Stimulated activated CD4-positive, alpha-beta T cell treated with anti-CD3 and anti-CD28 coated beads, TNF-alpha, amount 100 ng/mL, for 4 hours (primary cell): ENCODE data around the gene RIPK1.
"Not testable (repeated sequence)": the region's sequence is repeated elsewhere in the genome, so short reads cannot be mapped to it uniquely, and the experiment has no call there.

Experiments used
- DNase-seq, 3 experiments: peaks; one replicate each; pipeline ENCODE4 v3.0.0-alpha.2; 2020; ENCODE audit warnings: low read depth in 3 of 3

RIPK1 gene

GRCh38 chr6:3068329-3069214 lies at the start of gene RIPK1:
Gene RIPK1, plus strand, starts transcription at chr6:3068494. Its CDS starts 8,330 bp downstream, at chr6:3076824.
- DNase-seq = peak; percentile 89 to 94 (median 91)

GRCh38 chr6:3019065-3019464 lies 49.2 kb upstream of the RIPK1 start:
- no peak for DNase-seq

GRCh38 chr6:3019749-3020320 lies 48.5 kb upstream of the RIPK1 start:
- no peak for DNase-seq

GRCh38 chr6:3020976-3021598 lies 47.2 kb upstream of the RIPK1 start:
- DNase-seq = not testable (repeated sequence)

GRCh38 chr6:3022765-3023662 lies 45.3 kb upstream of the RIPK1 start:
- DNase-seq = peak in 2 of 3 experiments; percentile 14 to 23

GRCh38 chr6:3023663-3024483 lies 44.4 kb upstream of the RIPK1 start:
- peak; percentile 82 to 84 (median 82) for DNase-seq

GRCh38 chr6:3026791-3027626 lies 41.3 kb upstream of the RIPK1 start:
- DNase-seq = no peak

- DNase-seq = not testable (repeated sequence)
Observed at GRCh38 chr6:3028156-3028555, 40.1 kb upstream of the RIPK1 start.

GRCh38 chr6:3031857-3032640 lies 36.2 kb upstream of the RIPK1 start:
- no peak for DNase-seq

GRCh38 chr6:3032986-3033385 lies 35.3 kb upstream of the RIPK1 start:
- no peak for DNase-seq

- no peak for DNase-seq
Observed at GRCh38 chr6:3033652-3034051, 34.6 kb upstream of the RIPK1 start.

GRCh38 chr6:3035397-3035796 lies 32.9 kb upstream of the RIPK1 start:
- DNase-seq = no peak

- DNase-seq = no peak
Observed at GRCh38 chr6:3036861-3037637, 31.2 kb upstream of the RIPK1 start.

- DNase-seq = no peak
Observed at GRCh38 chr6:3037638-3038365, 30.5 kb upstream of the RIPK1 start.

- DNase-seq = no peak
Observed at GRCh38 chr6:3039384-3039783, 28.9 kb upstream of the RIPK1 start.

- DNase-seq = no peak
Observed at GRCh38 chr6:3041147-3041546, 27.1 kb upstream of the RIPK1 start.

GRCh38 chr6:3041606-3042005 lies 26.7 kb upstream of the RIPK1 start:
- DNase-seq = no peak

- DNase-seq = no peak
Observed at GRCh38 chr6:3045369-3045768, 22.9 kb upstream of the RIPK1 start.
